Upper lobe of left lung (tissue), 6 donors: ENCODE data around the gene TMPRSS11D. TPM values are rescaled to one million over a fixed set of nuclear protein-coding genes. Genes with fewer than 3 reads are reported as not detected.

Source experiments
- ATAC-seq, 2 donors: fragments of 200-7000 bp; cut with Tn5 transposase; one replicate each; pipeline ENCODE4 v1.9.1; 2022; ENCODE audit warnings: mild to moderate bottlenecking in 2 of 2, moderate library complexity in 2 of 2; ENCODE audit not compliant: low FRiP score in 2 of 2
- DNase-seq, 2 donors: peaks; one replicate each; pipeline ENCODE4 v3.0.0-alpha.2; 2019 to 2020
- H3K27ac ChIP-seq, 4 donors: fragments of 200-600 bp; sonication (generic); one replicate each; pipeline ENCODE4 v1.5.1; 2016 to 2019
- H3K27me3 ChIP-seq, 4 donors: fragments of 200-600 bp; sonication (generic); one replicate each; pipeline ENCODE4 v1.5.1; 2017 to 2019
- H3K36me3 ChIP-seq, 4 donors: fragments of 200-600 bp; sonication (generic); one replicate each; pipeline ENCODE4 v1.5.1; 2016 to 2019
- H3K4me1 ChIP-seq, 4 donors: fragments of 200-600 bp; sonication (generic); one replicate each; pipeline ENCODE4 v1.5.1; 2018 to 2019
- H3K4me3 ChIP-seq, 4 donors: fragments of 200-600 bp; sonication (generic); one replicate each; pipeline ENCODE4 v1.5.1; 2017 to 2019; ENCODE audit warnings: mild to moderate bottlenecking in 2 of 4, moderate library complexity in 1 of 4
- H3K9me3 ChIP-seq, 4 donors: fragments of 200-600 bp; sonication (generic); one replicate each; pipeline ENCODE4 v1.5.1; 2018 to 2019
- EP300 ChIP-seq, 4 donors: sonication (generic); formaldehyde crosslinking; IDR thresholded peaks; one replicate each; pipeline ENCODE4 v1.5.1; 2017; ENCODE audit warnings: antibody characterized with exemption in 4 of 4, control low read depth in 2 of 4
- POLR2A ChIP-seq, 4 donors: fragments of 450-650 bp; IDR thresholded peaks; one replicate each; pipeline ENCODE4 v1.5.1; 2016 to 2017; ENCODE audit warnings: antibody characterized with exemption in 4 of 4, mild to moderate bottlenecking in 2 of 4
- POLR2AphosphoS5 ChIP-seq, 2 donors: sonication (generic); formaldehyde crosslinking; IDR thresholded peaks; one replicate each; pipeline ENCODE4 v1.5.1; 2017; ENCODE audit warnings: antibody characterized with exemption in 2 of 2
- WGBS, 2 donors: methylation state at CpG; one replicate each; pipeline ENCODE4 v1.1.5; 2017 to 2018; 5-methylcytosine and 5-hydroxymethylcytosine counted together
- total RNA-seq, 6 donors: library from RNA; depleted of rRNA in 4 of 6; stranded (reverse); fragments of >200 nt in 4 of 6; gene quantifications; one replicate each; pipeline versions ENCODE4 v1.1.0 to v1.2.1, GENCODE V29; 2016 to 2021
- TF ChIP-seq, protein P1 (sequence below), 6 experiments: fragments of 450-650 bp in 4 of 6; fragments of 200-600 bp in 2 of 6; sonication (generic) in 2 of 6; IDR thresholded peaks; one replicate each; pipeline ENCODE4 v1.5.1; 2016 to 2019; ENCODE audit warnings: antibody characterized with exemption in 6 of 6
- donor health status: DM: no; HTN: no; CAD: no; lungs with moderate emphysema.
- donor health status: DM: no; HTN: yes; CAD: no; lungs with severe emphysema.

TMPRSS11D gene
- total RNA-seq, 6 donors from 2014 or later, result 1.0 to 1.6 TPM; not detected in 4

DNA sequence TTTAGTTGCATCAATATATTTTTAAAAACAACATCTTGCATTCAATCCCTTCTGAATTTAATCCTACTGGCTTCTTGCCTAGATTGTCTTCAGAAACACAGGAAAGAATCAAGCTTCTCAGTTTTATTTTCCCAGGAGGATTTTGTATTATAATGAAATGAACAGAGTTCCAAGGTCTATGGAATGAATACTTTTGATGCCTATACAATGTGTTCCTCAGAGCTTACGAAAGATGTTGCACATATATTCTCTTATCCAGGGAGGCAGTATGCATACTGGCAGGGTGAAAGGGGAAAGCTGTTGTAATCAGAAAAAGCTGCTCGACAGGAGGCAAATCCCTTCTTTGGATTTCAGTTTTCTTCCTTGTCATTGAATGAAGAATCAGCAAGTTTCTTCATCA is 8.8 kb downstream of the TMPRSS11D start:
- Histone ChIP-seq H3K27ac (no peak overlapping the region), H3K9me3 (no peaks in the 10 kb centered on the region), H3K4me1 (no peaks in the 10 kb centered on the region), H3K36me3 (no peaks in the 10 kb centered on the region), H3K4me3 (no peak overlapping the region), H3K27me3 (no peaks in the 10 kb centered on the region)
- TF ChIP-seq, protein P1, sequence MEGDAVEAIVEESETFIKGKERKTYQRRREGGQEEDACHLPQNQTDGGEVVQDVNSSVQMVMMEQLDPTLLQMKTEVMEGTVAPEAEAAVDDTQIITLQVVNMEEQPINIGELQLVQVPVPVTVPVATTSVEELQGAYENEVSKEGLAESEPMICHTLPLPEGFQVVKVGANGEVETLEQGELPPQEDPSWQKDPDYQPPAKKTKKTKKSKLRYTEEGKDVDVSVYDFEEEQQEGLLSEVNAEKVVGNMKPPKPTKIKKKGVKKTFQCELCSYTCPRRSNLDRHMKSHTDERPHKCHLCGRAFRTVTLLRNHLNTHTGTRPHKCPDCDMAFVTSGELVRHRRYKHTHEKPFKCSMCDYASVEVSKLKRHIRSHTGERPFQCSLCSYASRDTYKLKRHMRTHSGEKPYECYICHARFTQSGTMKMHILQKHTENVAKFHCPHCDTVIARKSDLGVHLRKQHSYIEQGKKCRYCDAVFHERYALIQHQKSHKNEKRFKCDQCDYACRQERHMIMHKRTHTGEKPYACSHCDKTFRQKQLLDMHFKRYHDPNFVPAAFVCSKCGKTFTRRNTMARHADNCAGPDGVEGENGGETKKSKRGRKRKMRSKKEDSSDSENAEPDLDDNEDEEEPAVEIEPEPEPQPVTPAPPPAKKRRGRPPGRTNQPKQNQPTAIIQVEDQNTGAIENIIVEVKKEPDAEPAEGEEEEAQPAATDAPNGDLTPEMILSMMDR (IDR thresholded peaks at IDR 0.05), result no peak
- TF ChIP-seq POLR2AphosphoS5 (IDR thresholded peaks at IDR 0.05) (no peak), POLR2A (IDR thresholded peaks at IDR 0.05) (no peak), EP300 (IDR thresholded peaks at IDR 0.05) (no peak)
- no peak for DNase-seq
- ATAC-seq, result no peak
- 77 to 81% methylated on average over 2 of the region's 2 CpGs for WGBS, 2 donors

DNA sequence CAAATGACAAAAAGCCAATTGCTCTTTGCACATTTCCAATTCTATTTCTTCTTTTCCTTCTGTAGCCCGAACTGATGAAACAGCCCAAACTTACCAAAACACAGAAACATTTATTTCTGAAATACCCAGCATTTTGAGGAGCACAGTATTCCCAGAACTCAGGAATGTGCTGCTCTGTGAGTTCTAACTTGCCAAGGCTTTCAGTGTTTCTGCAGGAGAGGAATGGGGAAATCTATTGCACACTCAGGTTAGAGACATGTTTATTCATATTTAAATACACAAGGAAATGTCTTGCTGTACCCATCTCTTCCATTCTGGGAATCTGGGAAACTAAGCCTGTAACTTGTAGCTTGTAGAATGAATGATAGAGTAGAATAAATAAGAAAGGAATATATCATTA is 10.7 kb downstream of the TMPRSS11D start:
- Histone ChIP-seq H3K27me3 (no peaks in the 10 kb centered on the region), H3K9me3 (no peaks in the 10 kb centered on the region), H3K4me3 (no peak overlapping the region), H3K4me1 (no peaks in the 10 kb centered on the region), H3K27ac (no peak overlapping the region), H3K36me3 (no peaks in the 10 kb centered on the region)
- DNase-seq (no peak), ATAC-seq (no peak)
- TF ChIP-seq EP300 (IDR thresholded peaks at IDR 0.05) (no peak), POLR2A (IDR thresholded peaks at IDR 0.05) (no peak), POLR2AphosphoS5 (IDR thresholded peaks at IDR 0.05) (no peak)
- TF ChIP-seq, protein P1 (IDR thresholded peaks at IDR 0.05), result no peak
- 60 to 84% methylated on average over 1 of the region's 1 CpG for WGBS, 2 donors

DNA sequence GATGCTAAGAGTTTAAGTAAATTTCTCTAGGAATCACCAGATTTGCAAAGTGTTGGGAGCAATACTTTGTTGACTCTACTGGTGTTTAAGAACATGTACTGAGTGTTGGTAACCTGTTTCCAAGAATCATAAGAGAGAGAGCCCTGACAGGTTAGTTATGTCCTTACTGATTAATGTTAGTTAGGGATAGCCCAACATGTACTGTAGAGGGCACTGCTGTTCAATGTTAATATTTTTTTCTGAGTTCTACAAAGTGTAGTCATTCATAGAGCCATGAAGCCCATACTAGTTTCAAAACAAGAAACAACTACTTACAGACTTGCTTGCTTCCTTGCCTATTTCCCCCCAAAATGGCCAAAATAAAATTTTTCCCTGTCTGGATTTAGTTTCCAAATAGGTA is 11.9 kb downstream of the TMPRSS11D start:
- DNase-seq, result no peak
- no peaks in the 10 kb centered on the region for H3K27me3 ChIP-seq
- H3K9me3 ChIP-seq, result no peaks in the 10 kb centered on the region
- TF ChIP-seq, protein P1 (IDR thresholded peaks at IDR 0.05), result peak in 2 of 6 experiments; percentile 17 to 32
- TF ChIP-seq POLR2A (IDR thresholded peaks at IDR 0.05) (no peak), EP300 (IDR thresholded peaks at IDR 0.05) (no peak)
- H3K4me1 ChIP-seq, result no peaks in the 10 kb centered on the region
- H3K36me3 ChIP-seq, result no peaks in the 10 kb centered on the region
- H3K27ac ChIP-seq, result no peak overlapping the region
- no peak overlapping the region for H3K4me3 ChIP-seq
- ATAC-seq, result peak in 1 of 2 donors; percentile 81

DNA sequence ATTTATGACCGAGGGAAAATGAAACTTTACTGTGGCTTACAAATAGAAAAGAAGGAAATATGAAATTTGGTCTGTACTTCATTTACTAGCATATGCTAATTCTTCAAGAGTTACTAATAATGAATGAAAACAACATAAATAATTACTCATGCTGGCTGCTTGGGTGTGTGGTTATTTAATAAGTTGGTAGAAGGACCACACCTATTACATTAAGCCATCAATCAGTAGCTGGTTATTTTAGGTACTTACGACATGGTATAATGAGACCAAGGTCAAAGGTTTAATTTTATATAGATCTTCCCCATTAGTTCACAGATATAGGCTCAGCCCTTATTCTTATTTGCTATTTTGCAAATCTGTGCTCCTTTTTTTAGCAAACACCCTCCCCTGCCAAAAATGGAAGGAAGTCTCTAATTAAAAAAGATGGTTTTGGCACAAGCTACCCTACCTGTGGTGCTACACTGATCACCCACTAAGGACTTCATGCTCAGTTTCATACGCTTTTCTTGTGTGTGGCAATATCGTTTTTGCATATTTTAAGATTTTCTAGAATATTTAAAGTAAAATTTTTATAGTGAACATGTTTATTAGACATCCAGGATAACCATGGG is 14.1 kb downstream of the TMPRSS11D start:
- H3K27ac ChIP-seq, result no peak overlapping the region
- no peaks in the 10 kb centered on the region for H3K27me3 ChIP-seq
- no peak overlapping the region for H3K4me3 ChIP-seq
- no peaks in the 10 kb centered on the region for H3K4me1 ChIP-seq
- no peak for TF ChIP-seq EP300 (IDR thresholded peaks at IDR 0.05)
- TF ChIP-seq, protein P1 (IDR thresholded peaks at IDR 0.05), result no peak
- TF ChIP-seq POLR2A (IDR thresholded peaks at IDR 0.05), result no peak
- TF ChIP-seq POLR2AphosphoS5 (IDR thresholded peaks at IDR 0.05), result no peak
- no peak for ATAC-seq
- WGBS, 2 donors, result 78 to 80% methylated on average over 4 of the region's 4 CpGs
- no peaks in the 10 kb centered on the region for H3K36me3 ChIP-seq
- no peaks in the 10 kb centered on the region for H3K9me3 ChIP-seq
- no peak for DNase-seq

DNA sequence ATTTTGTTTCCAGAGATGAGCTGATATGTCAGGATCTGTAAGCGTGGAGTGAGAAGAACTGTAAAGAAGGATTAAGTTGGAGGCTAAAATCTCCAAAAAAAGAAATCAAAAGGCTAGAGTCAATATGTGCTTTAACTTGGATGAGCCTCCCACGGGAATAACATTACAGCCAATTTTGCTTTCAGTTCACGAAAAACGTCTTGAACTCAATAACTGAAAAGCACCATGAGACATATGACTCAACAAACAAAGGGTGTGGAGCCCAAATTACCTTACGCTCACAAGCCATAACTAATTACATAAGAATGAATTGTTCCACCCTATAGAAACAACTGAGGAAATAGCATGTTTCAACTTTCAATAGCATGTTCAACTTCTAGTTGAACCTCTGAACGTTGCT is 22.3 kb downstream of the TMPRSS11D start:
- no peak for DNase-seq
- Histone ChIP-seq H3K4me3 (no peak overlapping the region), H3K27ac (no peak overlapping the region), H3K4me1 (no peaks in the 10 kb centered on the region), H3K36me3 (no peaks in the 10 kb centered on the region), H3K27me3 (no peaks in the 10 kb centered on the region), H3K9me3 (peaks cover 0 to 2% (median 0%) of the 10 kb centered on the region in 4 donors)
- WGBS, 2 donors, result 69 to 73% methylated on average over 6 of the region's 6 CpGs
- TF ChIP-seq POLR2AphosphoS5 (IDR thresholded peaks at IDR 0.05) (no peak), EP300 (IDR thresholded peaks at IDR 0.05) (no peak), POLR2A (IDR thresholded peaks at IDR 0.05) (no peak)
- TF ChIP-seq, protein P1 (IDR thresholded peaks at IDR 0.05), result no peak
- ATAC-seq, result no peak
